Nephron progenitor cell (in vitro differentiated cells): Measurements from ENCODE around the gene ENDOV.

Source experiments
- DNase-seq: peaks from one replicate; pipeline ENCODE4 v3.0.0; 2021
- H3K27ac Mint-ChIP-seq: 2 replicates; pipeline ENCODE4 v1.8.0; 2021; ENCODE audit warnings: mild to moderate bottlenecking, moderate library complexity, mixed read lengths
- H3K27me3 Mint-ChIP-seq: 2 replicates; pipeline ENCODE4 v1.8.0; 2021; ENCODE audit warnings: mild to moderate bottlenecking, low read depth, mixed read lengths; ENCODE audit not compliant: poor library complexity
- H3K36me3 Mint-ChIP-seq: 2 replicates; pipeline ENCODE4 v1.8.0; 2021; ENCODE audit warnings: low read depth, mixed read lengths
- H3K4me1 Mint-ChIP-seq: 2 replicates; pipeline ENCODE4 v1.8.0; 2021; ENCODE audit warnings: mixed read lengths
- H3K4me3 Mint-ChIP-seq: 2 replicates; pipeline ENCODE4 v1.8.0; 2021; ENCODE audit warnings: mild to moderate bottlenecking, moderate library complexity, mixed read lengths
- H3K9me3 Mint-ChIP-seq: 2 replicates; pipeline ENCODE4 v1.8.0; 2021; ENCODE audit warnings: mild to moderate bottlenecking, moderate library complexity, mixed read lengths
- CTCF ChIP-seq: fragments of 200-600 bp; sonication (generic); IDR thresholded peaks from 2 replicates; pipeline ENCODE4 v1.5.0; 2021; ENCODE audit warnings: antibody characterized with exemption

Gene ENDOV

GRCh38 chr17:80426671-80427326 lies 11.8 kb downstream of the ENDOV start:
- peak; percentile 94 for TF ChIP-seq CTCF
- Mint-ChIP-seq H3K27ac (no peak overlapping the region), H3K4me3 (no peak overlapping the region), H3K9me3 (no peaks in the 10 kb centered on the region), H3K27me3 (peaks cover 12% of the 10 kb centered on the region), H3K4me1 (no peaks in the 10 kb centered on the region), H3K36me3 (no peaks in the 10 kb centered on the region)
- DNase-seq = peak; percentile 90

- DNase-seq = no peak
- Mint-ChIP-seq H3K9me3 (no peaks in the 10 kb centered on the region), H3K4me3 (no peak overlapping the region)
These were observed 12.7 kb downstream of the ENDOV start for GRCh38 chr17:80427366-80428282.

GRCh38 chr17:80428363-80428762 lies 13.4 kb downstream of the ENDOV start:
- H3K27ac Mint-ChIP-seq = no peak overlapping the region
- no peaks in the 10 kb centered on the region for H3K9me3 Mint-ChIP-seq
- no peak for DNase-seq
- no peaks in the 10 kb centered on the region for H3K4me1 Mint-ChIP-seq
- H3K4me3 Mint-ChIP-seq = no peak overlapping the region
- peaks cover 12% of the 10 kb centered on the region for H3K27me3 Mint-ChIP-seq
- no peaks in the 10 kb centered on the region for H3K36me3 Mint-ChIP-seq
- no peak for TF ChIP-seq CTCF

More at GRCh38 chr17:80427366-80428282, 12.7 kb downstream of the ENDOV start:
- no peaks in the 10 kb centered on the region for H3K4me1 Mint-ChIP-seq
- no peak overlapping the region for H3K27ac Mint-ChIP-seq
- peaks cover 12% of the 10 kb centered on the region for H3K27me3 Mint-ChIP-seq
- no peaks in the 10 kb centered on the region for H3K36me3 Mint-ChIP-seq
- no peak for TF ChIP-seq CTCF

- DNase-seq = no peak
- Mint-ChIP-seq H3K4me1 (no peaks in the 10 kb centered on the region), H3K36me3 (no peaks in the 10 kb centered on the region), H3K27ac (no peak overlapping the region), H3K27me3 (peaks cover 14% of the 10 kb centered on the region), H3K4me3 (no peak overlapping the region), H3K9me3 (no peaks in the 10 kb centered on the region)
- no peak for TF ChIP-seq CTCF
These were observed 13.8 kb downstream of the ENDOV start for GRCh38 chr17:80428796-80429195.

GRCh38 chr17:80429356-80430275 lies 14.6 kb downstream of the ENDOV start:
- Mint-ChIP-seq H3K4me1 (no peaks in the 10 kb centered on the region), H3K36me3 (no peaks in the 10 kb centered on the region), H3K27me3 (peaks cover 20% of the 10 kb centered on the region), H3K4me3 (no peak overlapping the region), H3K9me3 (no peaks in the 10 kb centered on the region), H3K27ac (no peak overlapping the region)
- DNase-seq = no peak
- TF ChIP-seq CTCF = no peak
